A549 treated with dexamethasone at 1 μM for 4 hours (cell line): ENCODE measurements around the gene GORASP1. TPM values are rescaled to one million over a fixed set of nuclear protein-coding genes. Genes with fewer than 3 reads are reported as not detected.

ENCODE experiments used
- total RNA-seq: library from RNA; stranded (reverse); fragments of 200-300 nt; extraction: Qiagen RNA extraction; gene quantifications from 5 replicates; pipeline ENCODE4 v1.2.3, GENCODE V29; 2022

The GORASP1 gene
- 24.8 to 35.9 TPM (median 32.1 TPM) in 5 replicates for total RNA-seq

DNA sequence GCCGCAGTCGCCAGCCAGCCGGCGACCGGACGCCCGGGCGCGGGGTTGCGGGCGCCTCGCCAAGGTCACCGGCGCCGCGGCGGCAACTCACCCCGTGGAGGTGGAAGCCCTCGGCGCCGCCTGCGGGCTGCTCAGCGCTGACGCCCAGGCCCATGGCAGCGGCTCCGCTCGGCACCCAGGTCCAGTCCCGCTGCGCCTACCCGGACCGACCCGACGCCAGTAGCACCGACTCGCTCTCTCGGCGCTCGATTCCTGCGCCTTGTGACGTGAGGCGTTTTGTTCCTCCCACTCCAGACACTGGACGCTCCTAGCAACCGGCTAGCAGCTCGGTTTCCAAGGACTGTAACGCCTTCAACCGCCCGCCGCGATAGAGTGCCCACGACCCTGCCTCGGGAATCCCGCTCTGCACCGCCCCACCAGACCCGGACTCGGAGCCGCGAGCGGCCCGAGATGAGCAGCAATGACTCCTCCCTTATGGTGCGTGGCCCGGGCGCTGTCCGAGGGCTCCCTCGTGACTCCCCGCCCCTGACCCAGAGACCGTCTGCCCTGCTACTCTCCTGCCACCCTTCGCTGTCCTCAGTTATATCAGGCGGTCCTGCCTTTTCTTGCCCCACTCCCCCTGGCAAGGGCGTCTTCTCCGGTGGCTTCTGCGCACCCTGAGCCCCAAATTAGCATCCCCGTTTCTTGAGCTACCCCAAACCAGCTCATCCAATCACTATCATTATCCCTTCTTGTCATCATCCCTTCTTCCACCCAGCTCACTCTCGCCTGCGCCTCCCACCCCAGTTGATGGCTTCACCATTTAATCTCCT, at the start of gene GORASP1, which contains the start of gene TTC21A:
Gene GORASP1 (minus strand): TSS at position 240 of the 812 bp plus-strand sequence. CDS start 86 bp downstream, at position 154.
Gene TTC21A (plus strand): TSS at position 293 of the 812 bp plus-strand sequence. CDS start 158 bp downstream, at position 451.

DNA sequence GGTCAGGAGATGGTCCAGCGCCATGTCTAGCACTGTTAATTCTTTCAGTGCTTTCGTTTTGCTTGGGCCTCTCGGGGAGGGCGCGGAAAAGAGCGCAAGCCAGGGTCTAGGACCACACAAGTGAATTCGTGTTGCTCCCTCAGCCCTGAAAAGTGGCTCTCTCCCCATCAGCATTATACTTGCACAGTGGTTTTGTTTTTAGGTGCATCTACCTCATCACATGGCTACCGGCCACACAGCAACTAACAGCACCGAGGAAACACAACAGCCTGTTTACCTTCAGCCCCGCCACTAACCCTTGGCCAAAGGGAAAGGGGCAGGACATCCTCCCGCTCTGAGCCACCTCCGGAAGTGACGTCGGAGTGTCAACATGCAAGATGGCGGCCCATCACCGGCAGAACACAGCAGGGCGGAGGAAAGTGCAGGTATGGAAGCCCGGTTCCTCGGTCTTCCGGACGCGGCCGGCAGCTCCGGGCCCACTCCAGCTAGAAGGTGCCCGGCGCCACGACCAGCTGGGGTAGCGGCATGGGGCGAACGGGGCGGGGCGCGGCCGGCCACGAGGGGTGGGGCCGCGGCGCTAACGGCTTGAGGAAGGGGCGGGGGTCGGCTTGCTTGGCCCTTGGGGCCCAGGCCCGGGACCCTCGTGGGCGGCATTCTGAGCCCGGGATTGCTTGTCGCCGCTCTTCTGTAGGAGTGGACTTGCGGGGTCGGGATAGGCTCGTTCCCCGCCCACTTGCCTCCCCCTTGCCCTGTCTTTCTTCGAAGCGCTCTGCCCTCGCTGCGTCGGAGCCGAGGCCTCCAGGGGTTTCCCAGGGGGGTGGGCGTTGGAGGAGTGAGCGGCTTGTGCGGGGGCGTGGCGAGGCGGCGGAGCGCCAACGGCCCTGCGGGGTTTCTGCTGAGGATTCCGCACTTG, 55.5 kb downstream of the GORASP1 start, which contains the start of the genes SCN11A and WDR48:
Gene SCN11A (minus strand): TSS at position 296 of the 913 bp plus-strand sequence. CDS start 101,582 bp downstream, outside the sequence.
Gene WDR48 (plus strand): TSS at position 368 of the 913 bp plus-strand sequence. CDS start 10 bp downstream, at position 378.

Other genes with a start within 250 kb of the GORASP1 start
- not detected in 5 replicates for gene SCN11A, start 55.7 kb downstream of the GORASP1 start, total RNA-seq
- gene WDR48, start 55.6 kb downstream of the GORASP1 start, total RNA-seq, result 19.6 to 25.5 TPM (median 22.9 TPM) in 5 replicates
- 1.2 to 2.2 TPM (median 1.9 TPM) in 5 replicates for gene TTC21A, start 53 bp upstream of the GORASP1 start, total RNA-seq
- gene CSRNP1, start 46.0 kb upstream of the GORASP1 start, total RNA-seq, result 17.9 to 23.0 TPM (median 22.0 TPM) in 5 replicates
- gene XIRP1, start 85.0 kb upstream of the GORASP1 start, total RNA-seq, result 0.21 to 0.28 TPM (median 0.25 TPM) in 5 replicates
- gene CX3CR1, start 172.4 kb upstream of the GORASP1 start, total RNA-seq, result 0.04 to 0.07 TPM (median 0.06 TPM) in 5 replicates
- gene CCR8, start 222.1 kb upstream of the GORASP1 start, total RNA-seq, result not detected in 5 replicates